Right cardiac atrium (tissue), 5 donors: ENCODE measurements around the gene SPDYE18. TPM values are rescaled to one million over a fixed set of nuclear protein-coding genes. Genes with fewer than 3 reads are reported as not detected.
"Not testable (repeated sequence)": the region's sequence is repeated elsewhere in the genome, so short reads cannot be mapped to it uniquely, and the experiment has no call there.

Experiments
- ATAC-seq, 2 donors: fragments of 200-7000 bp; cut with Tn5 transposase; one replicate each; pipeline versions ENCODE4 v1.8.0 to v1.9.1; 2020; ENCODE audit warnings: moderate library complexity in 2 of 2, mild to moderate bottlenecking in 1 of 2
- DNase-seq, 3 donors: peaks; one replicate each; pipeline ENCODE4 v3.0.0-alpha.2; 2020
- H3K27ac ChIP-seq: one replicate; pipeline ENCODE4 v1.5.1; 2013; ENCODE audit warnings: mild to moderate bottlenecking, low read length, control low read depth, moderate library complexity
- H3K27me3 ChIP-seq: one replicate; pipeline ENCODE4 v1.6.1; 2013; ENCODE audit not compliant: control insufficient read depth, insufficient read depth
- H3K4me1 ChIP-seq: one replicate; pipeline ENCODE4 v1.6.1; 2013; ENCODE audit warnings: low read length; ENCODE audit not compliant: control insufficient read depth, insufficient read depth
- H3K4me3 ChIP-seq: one replicate; pipeline ENCODE4 v1.5.1; 2013; ENCODE audit warnings: low read length, control low read depth
- H3K9me3 ChIP-seq: one replicate; pipeline ENCODE4 v1.6.1; 2013; ENCODE audit warnings: low read length; ENCODE audit not compliant: control insufficient read depth
- WGBS: extraction: QIAGEN DNeasy Blood & Tissue Kit; methylation state at CpG from one replicate; pipeline ENCODE4 v1.1.7; 2013; 5-methylcytosine and 5-hydroxymethylcytosine counted together
- intact Hi-C, 4 donors: fragments of 100-400 bp; cut with DNase I; formaldehyde crosslinking; loops; one replicate each; pipeline versions ENCODE4 v1.11.0 to v1.14.0; 2022 to 2023
- polyA plus RNA-seq: library from polyadenylated mRNA; stranded (reverse); fragments of 200-250 nt; gene quantifications from one replicate; pipeline ENCODE4 v1.2.3, GENCODE V29; 2013
- total RNA-seq, 4 donors: library from RNA; stranded (reverse); fragmentation: NEBNext Ultra II Directional; extraction: Animal tissue kit (Norgen Biotek cat#: 25700); gene quantifications; one replicate each; pipeline ENCODE4 v1.2.1, GENCODE V29; 2021
- donor health status: healthy with polysubstance abuse.
- donor health status: DM: no; HTN: yes; CAD: no.
- donor health status: DM: no; HTN: no; CAD: no.
- donor health status: DM: no; HTN: yes; CAD: no; lungs with severe emphysema.
- donor health status: DM: yes; HTN: yes; CAD: no.

Gene SPDYE18
- total and polyA plus RNA-seq, 5 donors = 0.45 to 1.7 (median 0.56) TPM

DNA sequence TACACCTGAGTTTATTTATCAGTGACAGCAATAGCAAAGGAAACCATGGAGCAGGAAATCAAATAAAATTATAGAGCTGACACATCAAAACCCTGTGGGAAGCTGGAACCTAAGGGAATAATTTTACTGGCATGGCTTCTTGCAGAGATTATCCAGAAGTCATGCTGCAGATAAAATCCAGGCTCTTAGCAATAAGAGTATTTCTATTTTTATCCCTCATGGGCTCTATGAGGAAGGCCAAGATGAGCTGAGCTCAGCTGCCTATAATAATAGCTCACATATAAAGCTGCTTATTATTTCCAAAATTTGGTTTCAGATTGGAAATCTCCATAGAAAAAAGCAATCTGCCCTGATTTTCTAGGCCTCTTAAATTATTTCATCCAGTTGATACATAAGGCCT lies 16.8 kb upstream of the SPDYE18 start:
- ATAC-seq = peak; percentile 83 to 91
- DNase-seq, H3K4me3 ChIP-seq, H3K9me3 ChIP-seq, intact Hi-C loops, H3K27ac ChIP-seq, H3K4me1 ChIP-seq, H3K27me3 ChIP-seq: not testable (repeated sequence)

GRCh38 chr7:77077060-77077459 lies 14.7 kb upstream of the SPDYE18 start:
- intact Hi-C loops, ATAC-seq, H3K4me1 ChIP-seq, H3K4me3 ChIP-seq, H3K27ac ChIP-seq, H3K9me3 ChIP-seq, DNase-seq, H3K27me3 ChIP-seq: not testable (repeated sequence)
- WGBS = 74% methylated on average over 5 of the region's 5 CpGs

- H3K27ac ChIP-seq, ATAC-seq, H3K9me3 ChIP-seq, H3K27me3 ChIP-seq, intact Hi-C loops, H3K4me3 ChIP-seq, DNase-seq, H3K4me1 ChIP-seq: not testable (repeated sequence)
- 99% methylated on average over 5 of the region's 6 CpGs for WGBS
These were observed 12.5 kb upstream of the SPDYE18 start for GRCh38 chr7:77074786-77075396.

GRCh38 chr7:77071108-77071507 lies 8.8 kb upstream of the SPDYE18 start:
- H3K4me3 ChIP-seq, H3K9me3 ChIP-seq, H3K27ac ChIP-seq, DNase-seq, ATAC-seq, intact Hi-C loops, H3K4me1 ChIP-seq, H3K27me3 ChIP-seq: not testable (repeated sequence)
- 93% methylated on average over 6 of the region's 6 CpGs for WGBS

GRCh38 chr7:77065869-77066268 lies 3.5 kb upstream of the SPDYE18 start:
- DNase-seq, intact Hi-C loops, H3K4me1 ChIP-seq, H3K4me3 ChIP-seq, H3K27me3 ChIP-seq, ATAC-seq, H3K9me3 ChIP-seq, H3K27ac ChIP-seq: not testable (repeated sequence)
- WGBS = 92% methylated on average over 7 of the region's 7 CpGs

DNA sequence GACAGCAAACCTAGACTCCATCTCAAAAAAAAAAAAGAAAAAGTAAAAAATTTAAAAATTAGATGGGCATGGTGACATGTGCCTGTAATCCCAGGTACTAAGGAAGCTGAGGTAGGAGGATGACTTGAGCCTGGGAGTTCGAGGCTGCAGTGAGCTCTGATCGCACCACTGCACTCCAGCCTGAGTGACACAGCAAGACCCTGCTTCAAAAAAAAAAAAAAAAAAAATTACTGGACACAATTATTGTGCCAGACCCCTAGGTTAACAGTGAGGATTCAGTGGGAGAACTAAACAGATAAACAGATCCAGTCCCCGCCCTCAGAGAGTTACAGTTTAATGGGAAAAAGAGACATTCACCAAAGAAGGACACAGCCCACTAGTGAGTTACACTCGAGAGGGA lies 1.4 kb upstream of the SPDYE18 start:
- H3K9me3 ChIP-seq, H3K27ac ChIP-seq, DNase-seq, H3K4me3 ChIP-seq, H3K27me3 ChIP-seq, intact Hi-C loops, H3K4me1 ChIP-seq: not testable (repeated sequence)
- 98% methylated on average over 3 of the region's 4 CpGs for WGBS
- ATAC-seq = peak; percentile 25 to 45

- ATAC-seq, H3K4me1 ChIP-seq: not testable (repeated sequence)
- 84% methylated on average over 5 of the region's 8 CpGs for WGBS
These were observed 30.1 kb downstream of the SPDYE18 start, which contains the start of gene SPDYE17 for GRCh38 chr7:77032261-77032660. Gene SPDYE17, minus strand, starts transcription at chr7:77032361. Its CDS starts 1,791 bp downstream, at chr7:77030570.

DNA sequence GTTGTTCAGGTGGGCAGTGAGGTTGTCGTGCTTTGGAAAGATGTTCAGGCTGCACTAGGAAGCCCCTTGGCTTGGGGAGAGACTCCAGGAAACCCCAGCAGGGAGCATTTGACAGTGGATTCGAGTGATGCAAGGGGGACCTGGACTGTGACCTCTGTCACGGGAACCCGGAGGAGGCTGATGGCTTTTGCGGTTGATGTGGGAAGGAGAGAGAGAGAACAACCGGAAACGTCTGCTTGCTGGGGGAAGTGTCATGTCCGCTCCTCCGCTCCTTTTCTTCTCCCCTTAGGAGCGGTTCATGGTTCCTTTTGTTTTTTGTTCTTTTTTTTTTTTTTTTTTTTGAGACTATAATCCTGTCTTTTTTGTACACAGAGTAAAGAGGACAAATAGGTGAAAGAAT lies 36.0 kb downstream of the SPDYE18 start:
- H3K4me3 ChIP-seq, H3K9me3 ChIP-seq, DNase-seq, H3K4me1 ChIP-seq, intact Hi-C loops, H3K27ac ChIP-seq, H3K27me3 ChIP-seq, ATAC-seq: not testable (repeated sequence)
- 87% methylated on average over 7 of the region's 10 CpGs for WGBS

More at GRCh38 chr7:77032261-77032660, 30.1 kb downstream of the SPDYE18 start, which contains the start of gene SPDYE17:
- intact Hi-C loops, DNase-seq, H3K4me3 ChIP-seq, H3K27ac ChIP-seq, H3K27me3 ChIP-seq, H3K9me3 ChIP-seq: not testable (repeated sequence)

DNA sequence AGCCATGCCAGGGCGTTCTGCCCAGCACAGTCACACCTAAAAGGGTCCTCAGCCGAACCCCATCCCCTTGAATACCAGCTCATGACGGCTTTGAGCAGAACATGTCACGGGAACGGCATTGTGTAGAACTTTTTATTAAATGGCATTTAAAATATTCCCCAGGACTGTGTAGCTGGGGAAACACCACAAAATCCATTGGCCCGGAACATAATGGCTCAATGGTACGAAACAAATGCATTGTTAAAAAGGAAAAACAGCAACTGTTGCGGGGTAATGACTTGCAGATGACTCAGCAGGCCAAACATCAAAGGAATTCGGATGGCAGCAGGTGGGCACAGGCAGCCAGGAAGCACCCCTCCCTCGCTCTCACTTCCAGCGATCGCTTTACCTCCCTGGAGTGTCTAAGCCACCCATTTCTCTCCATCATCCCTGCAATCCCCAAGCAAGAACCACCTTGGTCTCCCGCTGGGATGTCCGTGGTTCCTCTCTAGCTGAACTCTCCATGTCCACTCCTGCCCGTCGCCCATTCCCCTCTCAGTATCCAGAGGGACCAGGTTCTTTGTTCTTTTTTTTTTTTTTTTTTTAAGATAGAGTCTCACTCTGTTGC lies 52.2 kb downstream of the SPDYE18 start:
- H3K27ac ChIP-seq, intact Hi-C loops, ATAC-seq, H3K9me3 ChIP-seq, H3K4me1 ChIP-seq, DNase-seq, H3K4me3 ChIP-seq, H3K27me3 ChIP-seq: not testable (repeated sequence)
- WGBS = 88% methylated on average over 11 of the region's 16 CpGs

DNA sequence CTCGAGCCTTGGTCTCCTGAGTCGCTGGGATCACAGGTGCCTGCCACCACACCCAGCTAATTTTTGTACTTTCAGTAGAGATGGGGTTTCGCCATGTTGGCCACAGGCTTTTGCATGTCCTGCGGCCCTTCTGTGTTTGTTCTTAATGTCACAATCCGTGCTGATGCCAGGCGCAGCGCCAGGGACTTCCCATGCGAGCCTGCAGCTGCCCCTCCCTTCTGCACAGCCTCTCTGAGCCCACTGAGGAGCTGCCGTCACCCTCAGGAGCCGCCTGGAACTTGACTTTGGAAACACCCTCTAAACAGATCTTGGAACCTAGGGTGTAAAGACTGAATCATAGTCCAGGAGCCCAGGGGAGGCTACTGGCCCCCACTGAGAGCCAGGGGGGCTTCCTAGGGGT lies 54.4 kb downstream of the SPDYE18 start:
- DNase-seq (peak; percentile 77 to 94 (median 91)), ATAC-seq (peak; percentile 77 to 84)
- H3K27me3 ChIP-seq, H3K4me1 ChIP-seq, H3K4me3 ChIP-seq, H3K9me3 ChIP-seq, H3K27ac ChIP-seq, intact Hi-C loops: not testable (repeated sequence)
- WGBS = 53% methylated on average over 10 of the region's 10 CpGs

DNA sequence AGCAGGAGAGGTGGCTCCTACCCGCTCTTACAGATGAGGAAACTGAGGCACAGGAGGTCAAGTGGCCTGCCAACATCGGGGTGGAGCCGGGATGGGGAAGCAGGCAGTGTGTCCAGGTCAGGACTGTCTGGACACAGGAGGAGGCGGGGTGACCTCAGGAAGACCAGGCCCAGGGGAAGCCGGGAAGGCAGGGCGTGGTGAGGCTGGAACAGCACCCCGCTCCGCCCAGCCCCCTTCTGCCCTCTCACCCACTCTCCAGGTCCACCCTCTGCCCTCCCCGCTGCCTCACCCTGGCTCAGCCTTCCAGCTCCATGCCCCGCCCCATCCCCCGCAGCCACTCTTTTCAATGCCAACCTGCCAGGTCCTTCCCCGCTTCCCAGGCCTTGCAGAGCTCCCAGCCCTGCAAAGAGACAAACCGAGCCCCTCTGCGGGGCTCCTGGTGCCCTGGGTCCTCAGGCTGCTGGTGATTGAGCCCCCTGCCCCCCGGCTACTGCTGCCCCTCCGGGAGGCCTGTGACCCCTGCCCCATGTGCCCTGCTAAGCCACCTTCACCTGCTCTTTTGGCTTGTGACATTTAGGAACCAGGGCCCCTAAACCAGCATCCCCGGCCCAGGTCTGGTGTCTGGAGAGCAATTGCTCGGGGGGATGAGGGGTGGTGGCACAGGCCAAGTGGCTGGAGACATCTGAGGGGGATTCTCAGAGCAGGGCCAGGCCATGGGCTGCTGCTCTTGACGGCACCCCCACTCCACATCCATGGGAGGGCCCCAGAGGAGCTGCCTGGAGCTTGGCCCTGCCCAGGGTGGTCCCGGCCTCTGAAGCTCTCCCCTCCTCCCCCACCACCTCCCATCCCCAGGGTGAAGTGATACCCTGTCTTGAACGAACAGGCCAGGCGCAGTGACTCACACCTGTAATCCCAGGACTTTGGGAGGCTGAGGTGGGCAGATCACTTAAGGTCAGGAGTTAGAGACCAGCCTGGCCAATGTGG lies 55.9 kb downstream of the SPDYE18 start:
- H3K4me1 ChIP-seq, H3K9me3 ChIP-seq, intact Hi-C loops, H3K27me3 ChIP-seq, H3K27ac ChIP-seq, H3K4me3 ChIP-seq: not testable (repeated sequence)
- ATAC-seq (peak; percentile 65 to 71), DNase-seq (peak in 1 of 3 donors; percentile 42)
- 92% methylated on average over 11 of the region's 22 CpGs for WGBS
